Esophagus mucosa (tissue), 1 donor: Measurements from ENCODE around the gene BCKDHB. TPM values are rescaled to one million over a fixed set of nuclear protein-coding genes. Genes with fewer than 3 reads are reported as not detected.

Experiments used
- ATAC-seq: fragments of 200-7000 bp; cut with Tn5 transposase; one replicate; pipeline ENCODE4 v1.9.1; 2020
- total RNA-seq: library from RNA; stranded (reverse); gene quantifications from one replicate; pipeline ENCODE4 v1.2.4, GENCODE V29; 2023
- donor health status: DM: yes; HTN: yes; CAD: no.

Gene BCKDHB
- total RNA-seq, 1 donor from 2014 or later = 12.9 TPM

DNA sequence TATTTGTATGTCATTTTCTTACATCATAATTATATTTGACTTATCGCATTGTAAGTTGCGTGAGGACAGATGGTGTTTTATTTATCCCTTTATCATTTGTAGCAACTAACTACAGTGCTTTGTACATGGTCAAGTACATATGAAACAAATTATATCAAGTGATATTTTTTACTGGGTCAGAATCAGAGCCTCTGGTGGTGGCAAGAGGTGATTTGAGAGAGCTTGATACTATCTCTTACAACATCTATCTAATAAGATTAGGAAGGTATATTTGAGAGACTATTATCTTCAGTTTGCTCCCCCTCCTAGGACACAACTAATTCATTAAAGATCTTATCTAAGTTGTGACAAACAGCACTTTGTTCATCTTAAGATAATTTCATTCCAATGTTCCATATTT, 47.7 kb downstream of the BCKDHB start:
- ATAC-seq = no peak

DNA sequence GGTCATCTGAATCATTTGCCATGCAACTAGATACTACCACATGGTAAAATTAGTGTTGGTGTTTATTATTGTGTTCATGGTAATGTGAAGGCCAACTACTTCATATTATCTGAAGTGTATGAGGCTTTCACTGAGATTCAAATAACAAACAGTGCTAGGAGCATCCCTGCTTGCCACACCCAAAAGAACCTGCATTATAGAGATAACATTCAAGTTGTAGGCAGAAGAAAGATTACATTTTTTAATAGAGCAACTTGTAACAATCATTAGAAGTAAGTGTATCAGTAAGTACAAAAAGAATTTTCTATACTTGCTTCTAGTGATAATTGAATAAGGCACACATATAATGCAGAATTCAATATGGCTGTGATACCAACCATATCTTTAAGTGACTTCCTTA, 49.8 kb downstream of the BCKDHB start:
- ATAC-seq = no peak

DNA sequence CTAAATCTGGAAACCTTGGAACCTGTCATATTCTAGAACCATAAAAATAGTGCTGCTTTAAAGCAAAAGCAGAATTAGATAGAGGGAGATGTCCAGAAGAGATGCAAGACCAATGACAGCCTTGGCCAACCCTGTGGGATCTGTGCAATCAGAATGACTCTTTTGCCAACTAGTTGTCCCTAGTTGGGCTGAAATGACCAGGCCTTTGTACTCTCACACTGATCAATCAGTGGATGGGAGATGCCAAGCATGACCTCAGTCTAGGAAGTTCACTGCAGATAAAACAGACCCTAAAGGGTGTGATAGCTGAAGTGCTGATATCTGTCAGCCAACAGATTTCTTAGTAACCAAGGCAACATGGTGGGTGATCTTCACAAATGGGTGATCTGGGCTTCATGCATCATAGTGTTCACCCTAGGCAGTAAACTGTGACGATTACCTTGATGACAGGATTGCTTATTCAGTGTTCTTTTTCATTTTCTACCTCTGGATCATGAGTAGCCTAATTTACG, 52.1 kb downstream of the BCKDHB start:
- ATAC-seq = no peak

DNA sequence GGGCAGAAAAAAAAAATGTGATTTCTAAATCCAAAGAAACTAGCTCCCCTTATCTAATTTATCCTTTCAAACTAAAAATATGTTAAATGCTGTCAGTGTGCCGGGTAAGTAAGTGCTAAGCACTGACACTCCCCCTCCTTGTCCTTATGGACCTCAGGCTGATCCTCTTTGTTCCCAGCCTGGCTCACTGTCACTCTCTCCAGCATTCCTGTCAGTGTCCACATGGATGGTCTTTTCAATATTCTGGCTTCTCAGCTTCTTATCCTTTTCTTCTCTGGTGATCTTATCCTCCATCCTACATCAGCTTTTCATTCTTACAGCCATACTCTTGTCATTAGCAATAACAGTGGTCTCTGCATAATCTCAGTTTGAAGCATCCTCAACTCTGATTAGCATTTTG, 55.0 kb downstream of the BCKDHB start:
- no peak for ATAC-seq

DNA sequence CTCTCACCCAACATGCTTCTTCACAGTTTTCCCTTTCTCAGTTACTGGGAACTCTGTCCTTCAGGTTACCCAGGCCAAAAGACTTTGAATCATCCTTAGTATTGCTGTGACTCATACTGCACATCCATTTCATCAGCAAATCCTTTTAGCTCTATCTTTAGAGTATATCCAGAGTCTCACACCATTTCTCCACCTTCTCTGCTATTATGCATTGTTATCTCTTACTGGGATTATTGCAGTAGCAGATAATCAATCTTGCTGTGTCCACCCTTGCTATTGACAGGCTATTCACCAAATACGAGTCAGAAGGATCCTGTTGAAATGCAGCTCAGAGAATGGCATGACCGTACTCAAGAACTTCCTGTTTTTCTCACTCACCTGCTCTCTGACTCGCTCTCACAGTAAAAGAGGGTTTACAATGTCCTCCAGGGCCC, 57.3 kb downstream of the BCKDHB start:
- ATAC-seq = peak; percentile 92

DNA sequence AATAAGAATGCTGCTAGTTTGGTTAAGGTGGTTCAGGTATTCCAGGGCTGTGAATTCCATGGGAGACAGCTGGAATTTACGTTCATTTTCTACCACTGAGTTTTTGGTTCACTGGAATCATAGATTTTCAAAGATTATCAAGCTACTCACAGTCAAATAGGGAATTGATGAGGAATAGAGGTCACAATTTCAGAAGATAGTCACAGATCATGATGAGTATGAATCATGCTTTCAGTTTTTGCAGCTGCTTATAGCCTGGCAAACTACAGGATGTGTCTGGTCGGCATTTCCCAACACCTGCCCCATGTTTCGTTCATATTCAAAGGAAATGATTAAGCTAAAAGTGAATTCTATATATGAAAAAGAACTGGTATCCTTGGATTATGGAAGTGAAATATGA, 58.7 kb downstream of the BCKDHB start:
- ATAC-seq = no peak

DNA sequence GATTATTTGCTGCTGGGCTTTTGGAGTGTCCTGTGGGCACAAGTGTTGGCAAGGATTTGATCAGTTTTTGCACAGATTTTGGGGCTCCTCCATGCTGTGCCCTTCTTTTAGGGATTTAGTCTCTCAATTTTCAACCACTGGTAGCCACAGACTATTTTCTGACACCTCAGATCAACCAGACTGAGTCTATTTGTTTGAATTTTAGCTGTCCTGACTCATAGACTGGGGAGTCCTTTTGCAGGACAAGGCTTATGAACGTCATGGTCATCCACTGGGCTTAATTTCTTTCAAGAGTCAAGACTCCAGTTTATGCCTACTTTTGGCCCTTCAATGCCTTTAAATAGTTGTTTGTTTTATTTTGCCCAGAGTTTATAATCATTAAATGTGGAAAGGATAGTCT, 59.3 kb downstream of the BCKDHB start:
- ATAC-seq = no peak

DNA sequence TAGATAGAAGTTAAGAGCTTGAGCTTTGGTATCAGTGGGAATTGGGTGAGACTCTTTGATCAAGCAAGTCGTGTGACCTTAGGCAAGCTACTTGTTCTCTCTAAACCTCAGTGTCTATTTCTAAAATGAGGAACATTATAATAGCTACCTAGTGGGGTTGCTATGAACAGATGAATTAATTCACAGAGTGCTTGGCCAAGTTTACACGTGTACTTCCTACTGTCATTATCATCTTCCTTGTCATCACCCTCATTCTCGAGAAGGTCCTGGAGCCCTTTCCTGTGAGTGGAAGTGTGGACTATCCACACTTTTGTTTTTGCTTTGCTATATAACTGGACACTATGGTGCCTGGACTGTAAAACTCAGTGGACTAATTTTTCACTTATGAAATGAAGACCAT, 64.0 kb downstream of the BCKDHB start:
- ATAC-seq = no peak

DNA sequence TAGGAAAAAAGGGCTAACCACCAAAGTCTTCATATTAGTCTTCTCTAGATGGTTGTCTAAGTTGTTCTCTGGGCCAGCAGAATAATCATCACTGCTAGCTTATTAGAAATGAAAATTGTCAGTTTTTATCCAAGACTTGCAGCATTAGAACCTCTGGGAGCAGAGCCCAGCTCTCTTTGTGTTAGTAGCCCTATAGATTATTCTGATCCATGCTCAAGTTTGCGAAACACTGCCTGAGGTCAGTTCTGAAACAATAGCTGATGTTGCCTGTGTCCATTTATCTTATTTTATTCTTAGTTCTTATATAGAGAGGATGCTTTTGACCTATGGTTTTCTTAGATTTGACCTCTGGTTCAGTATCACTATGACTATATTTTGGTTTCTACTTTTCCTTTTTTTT, 66.9 kb downstream of the BCKDHB start:
- ATAC-seq = no peak

DNA sequence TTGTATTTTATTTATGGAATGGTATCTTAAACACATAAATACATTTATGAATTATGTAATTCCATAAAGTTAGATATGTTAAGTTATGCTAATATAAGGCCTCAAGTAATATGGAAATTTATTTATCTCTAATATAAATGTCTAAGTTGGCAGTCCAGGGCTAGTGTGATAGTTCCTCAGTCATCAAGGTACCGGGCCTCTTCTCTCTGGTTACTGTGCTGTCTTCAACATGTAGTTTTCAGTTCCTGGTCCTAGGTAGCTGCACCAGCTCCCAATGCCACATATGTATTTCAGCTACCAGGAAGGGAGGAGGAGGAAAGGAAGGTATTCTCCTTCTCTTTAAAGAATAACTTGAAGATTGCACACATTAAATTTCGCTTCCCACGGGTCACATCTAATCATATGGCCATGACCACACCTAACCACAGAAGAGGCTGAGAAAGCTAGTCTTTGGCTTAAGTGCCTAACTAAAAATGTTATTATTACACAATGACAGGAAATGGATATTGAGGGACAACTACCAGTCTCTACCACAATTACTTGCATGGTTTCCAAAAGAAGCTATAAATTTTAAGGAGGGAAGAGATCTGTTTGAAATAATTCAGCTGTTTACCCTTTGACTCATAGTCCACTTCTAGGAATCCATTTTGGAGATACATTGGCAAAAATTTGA, 68.6 kb downstream of the BCKDHB start:
- no peak for ATAC-seq

DNA sequence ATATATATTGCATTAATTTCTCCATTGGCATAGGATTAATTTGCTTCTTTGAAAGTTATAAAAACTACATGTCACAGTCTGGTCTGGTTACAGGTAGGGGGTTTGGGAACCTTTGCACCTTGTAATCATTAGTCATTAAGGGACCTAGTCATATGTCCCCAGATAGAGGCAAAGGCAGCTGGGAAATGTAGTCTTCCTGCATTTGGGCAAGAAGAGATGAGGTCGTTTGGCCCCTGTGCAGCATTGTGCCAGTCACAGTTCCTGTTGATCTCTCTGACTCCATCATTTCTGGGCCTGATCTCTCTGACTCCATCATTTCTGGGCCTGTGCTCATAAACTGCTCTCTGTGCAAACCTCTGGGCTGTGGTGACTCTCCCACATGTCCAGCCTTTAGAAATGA, 73.2 kb downstream of the BCKDHB start:
- no peak for ATAC-seq

DNA sequence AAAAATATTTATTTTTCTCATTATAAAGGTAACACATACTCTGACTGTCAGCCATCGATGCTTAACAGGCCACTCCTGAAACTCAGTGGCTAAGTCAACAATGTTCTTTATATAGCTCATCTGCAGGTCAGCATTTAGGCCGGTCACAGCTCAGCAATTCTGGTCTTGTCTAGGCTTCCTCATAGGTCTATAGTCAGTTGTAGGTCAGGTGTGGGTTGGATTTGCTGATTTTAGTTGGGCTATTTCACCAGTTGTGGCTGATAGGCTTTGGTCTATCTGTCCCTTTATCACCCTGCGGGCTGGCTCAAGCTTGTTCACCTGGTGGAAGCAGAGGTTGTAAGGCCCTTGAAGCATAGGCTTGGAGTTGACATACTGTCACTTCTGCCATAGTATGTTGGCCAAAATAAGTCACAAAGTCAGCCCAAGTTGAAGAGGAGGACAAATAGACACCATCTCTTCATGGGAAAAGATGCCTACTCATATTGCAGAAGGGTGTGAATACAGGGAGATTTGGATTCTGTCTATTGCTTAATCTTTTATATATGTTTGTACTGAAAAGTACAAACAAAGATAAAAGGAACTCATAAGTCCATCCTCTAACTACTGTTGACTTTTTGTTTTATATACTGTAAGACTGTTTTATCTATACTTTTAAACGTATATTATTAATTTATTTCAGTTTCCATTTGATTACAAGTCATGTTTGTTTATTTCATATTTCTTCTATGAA, 75.0 kb downstream of the BCKDHB start:
- ATAC-seq = no peak

DNA sequence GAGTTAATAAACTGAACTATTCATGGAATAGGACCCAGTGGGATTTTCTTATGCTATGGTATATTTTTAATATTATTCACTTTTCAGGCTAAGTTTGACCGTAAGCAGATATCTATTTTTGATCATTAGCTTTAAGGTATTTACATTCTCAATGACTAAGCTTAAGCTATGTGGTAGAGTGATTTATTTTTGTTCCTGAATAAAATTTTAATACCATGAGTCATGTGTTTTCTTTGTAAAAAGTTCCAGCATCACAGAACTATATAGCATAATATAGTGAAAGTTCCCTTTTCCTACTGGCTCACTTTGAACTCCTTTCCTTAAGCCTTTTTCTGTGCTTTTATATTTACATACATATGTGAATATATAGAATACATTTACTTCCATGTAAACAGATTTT, 75.8 kb downstream of the BCKDHB start:
- peak; percentile 72 for ATAC-seq

DNA sequence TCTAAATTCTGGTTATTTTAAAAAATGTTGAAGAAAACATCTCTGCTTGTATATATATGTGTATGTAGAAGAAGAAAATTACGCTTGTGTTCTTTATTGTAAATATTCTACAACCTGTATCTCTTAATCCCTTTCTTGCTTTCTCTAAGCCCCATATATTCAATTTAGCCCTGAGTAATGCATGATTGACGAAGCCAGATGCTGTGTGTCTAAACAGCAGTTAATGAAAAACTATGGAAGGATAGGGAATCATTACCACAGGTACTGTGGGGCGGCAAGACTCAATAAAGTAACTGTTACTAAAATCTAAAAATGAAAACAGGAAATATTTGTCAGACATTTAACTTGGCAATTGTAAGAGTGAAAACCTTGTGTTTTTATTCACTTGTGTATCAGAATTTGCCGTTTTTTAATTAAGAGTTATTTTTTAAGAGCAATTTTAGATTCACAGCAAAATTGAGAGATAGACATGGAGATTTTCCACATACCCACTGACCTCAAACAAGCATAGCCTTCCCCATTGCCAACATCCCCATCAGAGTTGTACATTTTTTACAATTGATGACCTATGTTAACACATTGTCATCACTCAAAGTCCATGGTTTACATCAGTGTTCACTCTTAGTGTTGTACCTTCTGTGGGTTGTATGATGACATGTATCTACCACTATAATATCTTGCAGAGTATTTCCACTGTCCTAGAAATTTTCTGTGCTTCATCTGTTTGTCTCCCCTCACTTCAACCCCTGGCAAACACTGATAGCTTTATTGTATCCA, 76.7 kb downstream of the BCKDHB start:
- no peak for ATAC-seq

DNA sequence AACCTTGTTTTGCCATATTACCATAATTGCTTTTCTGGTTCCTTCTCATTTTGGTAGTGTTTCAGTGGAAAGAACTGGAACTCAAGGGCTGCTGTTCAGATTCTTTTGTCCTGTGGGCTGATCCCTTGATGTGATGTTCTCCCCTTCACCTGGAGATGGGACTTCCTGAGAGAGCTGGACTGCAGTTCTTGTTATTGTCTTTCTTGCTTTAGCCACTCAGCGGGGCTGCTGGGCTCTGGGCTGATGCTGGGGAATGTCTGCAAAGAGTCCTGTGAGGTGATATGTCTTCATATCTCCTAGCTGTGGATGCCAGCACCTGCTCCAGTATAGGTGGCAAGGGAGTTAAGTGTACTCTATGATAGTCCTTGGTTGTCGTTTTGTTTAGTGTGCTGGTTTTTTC, 79.0 kb downstream of the BCKDHB start:
- ATAC-seq = no peak

DNA sequence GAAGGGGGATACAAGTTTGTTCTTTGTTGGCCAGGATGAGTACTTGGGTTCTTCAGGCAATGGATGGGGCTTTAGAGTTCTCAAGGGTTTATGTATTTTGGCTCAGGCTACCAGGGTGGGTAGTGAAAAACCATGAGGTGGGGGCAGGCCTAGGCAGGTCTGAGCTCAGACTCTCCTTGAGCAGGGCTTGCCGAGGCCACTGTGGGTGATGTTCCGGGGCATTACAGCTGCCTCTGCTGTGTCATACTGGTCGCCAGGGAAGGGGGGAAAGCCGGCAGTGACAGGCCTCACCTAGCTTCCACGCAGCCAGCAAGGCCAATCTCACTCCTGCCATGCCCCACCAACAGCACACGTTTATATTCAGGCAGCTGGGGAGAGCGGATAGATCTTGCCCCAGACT, 79.6 kb downstream of the BCKDHB start:
- ATAC-seq = peak; percentile 83

DNA sequence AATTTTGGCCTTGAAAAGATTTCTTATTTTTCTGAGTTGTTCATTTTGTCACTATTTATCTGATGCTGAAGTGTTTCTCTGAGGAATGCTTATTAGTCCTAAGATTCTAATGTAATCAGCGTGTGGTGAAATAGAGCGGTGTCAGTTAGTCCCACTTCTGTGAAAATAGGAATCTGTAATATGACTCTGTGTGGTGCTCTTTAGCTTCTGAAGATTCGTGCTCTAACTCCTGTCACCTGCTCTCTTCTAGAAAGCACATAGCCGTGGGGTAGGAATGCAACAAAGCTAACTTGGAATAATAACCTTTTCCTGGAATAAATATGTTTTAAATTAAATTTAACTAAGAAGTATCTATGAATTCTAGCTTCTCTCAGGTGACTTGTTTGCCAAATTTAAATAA, 90.4 kb downstream of the BCKDHB start:
- no peak for ATAC-seq

DNA sequence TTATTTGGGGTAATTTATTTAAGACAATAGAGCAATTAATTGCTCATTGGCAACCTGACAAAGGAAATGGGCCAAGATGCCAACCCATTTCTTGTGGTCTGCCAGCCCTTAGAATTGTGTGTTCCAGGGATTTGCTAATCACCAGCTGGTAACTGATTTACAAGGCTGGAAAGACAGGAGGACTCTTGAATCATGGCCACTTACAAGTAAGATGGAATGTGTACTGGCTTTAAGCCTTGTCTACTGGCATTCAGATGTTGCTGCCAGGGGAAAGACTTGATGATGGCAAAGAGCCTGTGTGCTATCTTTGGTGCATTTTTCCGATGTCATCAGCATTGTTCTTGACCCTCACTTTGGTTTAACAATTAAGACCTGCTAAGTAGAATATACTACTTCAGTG, 91.0 kb downstream of the BCKDHB start:
- ATAC-seq = no peak

DNA sequence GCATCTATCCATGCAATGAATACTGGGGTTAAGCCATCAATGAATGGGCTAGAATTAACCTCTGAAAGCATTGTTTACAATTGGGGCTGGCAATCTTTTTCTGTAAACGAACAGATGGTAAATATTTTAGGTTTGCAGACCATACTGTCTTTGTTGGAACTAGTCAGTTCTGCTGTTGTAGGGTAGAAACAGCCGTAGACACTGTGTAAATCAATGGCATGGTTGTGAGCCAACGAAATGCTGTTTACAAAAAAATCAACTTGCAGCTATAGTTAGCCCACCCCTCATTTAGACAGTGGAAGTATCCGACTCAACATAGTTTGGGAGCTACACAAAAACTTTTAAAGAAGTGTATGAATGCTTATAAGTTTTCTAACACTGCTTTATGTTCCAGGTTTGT, 91.5 kb downstream of the BCKDHB start:
- ATAC-seq = no peak

DNA sequence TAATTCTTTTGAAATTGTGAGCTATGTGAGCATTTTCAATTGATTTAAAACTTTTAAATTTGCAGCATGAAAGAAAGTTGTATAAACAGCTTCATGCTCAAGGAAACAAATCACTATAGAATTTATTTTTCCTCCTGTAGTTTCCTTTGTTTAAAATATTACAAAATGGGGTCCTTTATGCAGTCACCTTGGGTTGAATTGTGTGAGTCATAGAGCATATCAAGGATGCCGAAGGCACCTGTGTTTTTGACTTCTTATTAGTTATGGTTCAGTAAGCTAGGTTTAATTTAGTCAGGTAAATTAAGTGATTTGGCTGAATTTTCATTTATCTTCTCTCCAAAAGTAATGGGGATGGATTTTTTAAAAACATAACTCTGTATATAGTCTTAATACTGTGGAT, 96.8 kb downstream of the BCKDHB start:
- ATAC-seq = no peak

DNA sequence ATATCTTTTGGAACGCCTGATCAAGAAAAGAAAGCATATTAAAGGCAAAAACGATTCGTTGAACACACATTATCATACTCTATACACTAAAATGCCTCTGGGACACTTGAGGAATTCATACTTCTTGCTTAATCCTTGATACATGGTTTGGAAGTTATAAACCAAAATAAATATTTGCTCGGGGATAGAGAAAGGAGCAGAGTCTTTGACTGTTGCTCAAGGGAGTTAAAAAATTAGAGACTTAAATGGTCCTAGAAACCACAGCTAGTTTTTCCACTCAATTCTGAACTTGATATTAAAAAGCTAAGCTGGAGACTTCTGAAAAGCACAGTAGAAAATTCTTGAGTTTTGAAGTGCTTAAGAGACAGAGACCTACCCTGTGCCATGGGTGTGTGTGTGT, 98.9 kb downstream of the BCKDHB start:
- ATAC-seq = no peak

DNA sequence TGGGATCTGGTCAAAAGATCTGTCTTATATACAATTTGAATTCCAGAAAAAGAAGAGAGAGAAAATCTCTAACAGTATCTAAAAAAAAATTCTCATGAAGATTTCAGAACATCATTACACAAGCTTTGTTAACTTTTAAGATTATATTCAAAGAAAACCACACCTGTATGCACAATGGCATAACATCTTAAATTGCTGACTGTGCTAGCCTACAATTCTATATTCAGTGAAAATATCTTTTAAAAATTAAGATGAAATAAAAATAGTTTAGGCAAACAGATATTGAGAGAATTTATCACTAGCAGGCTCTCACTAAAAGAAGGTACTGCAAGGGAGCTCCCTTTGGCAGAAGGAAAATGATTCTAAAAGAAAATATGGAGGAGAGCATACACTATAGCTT, 100.3 kb downstream of the BCKDHB start:
- no peak for ATAC-seq

DNA sequence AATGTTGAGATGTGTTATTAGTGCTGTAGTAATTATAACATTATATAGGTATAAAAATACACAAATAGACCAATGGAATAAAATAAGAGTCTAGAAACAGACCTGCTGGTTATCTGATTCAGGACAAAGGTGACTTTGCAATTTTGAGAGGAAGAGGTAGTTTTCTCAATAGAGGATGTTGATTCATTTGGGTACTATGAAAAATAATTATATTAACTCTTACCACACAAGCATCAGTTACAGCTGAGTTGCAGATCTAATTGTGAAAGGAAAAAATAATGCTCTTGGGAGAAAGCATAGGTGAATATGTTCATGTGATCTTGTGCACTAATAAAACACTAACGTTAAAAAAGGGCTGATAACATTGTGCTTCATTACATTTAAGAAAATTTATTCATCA, 103.0 kb downstream of the BCKDHB start:
- ATAC-seq = no peak

DNA sequence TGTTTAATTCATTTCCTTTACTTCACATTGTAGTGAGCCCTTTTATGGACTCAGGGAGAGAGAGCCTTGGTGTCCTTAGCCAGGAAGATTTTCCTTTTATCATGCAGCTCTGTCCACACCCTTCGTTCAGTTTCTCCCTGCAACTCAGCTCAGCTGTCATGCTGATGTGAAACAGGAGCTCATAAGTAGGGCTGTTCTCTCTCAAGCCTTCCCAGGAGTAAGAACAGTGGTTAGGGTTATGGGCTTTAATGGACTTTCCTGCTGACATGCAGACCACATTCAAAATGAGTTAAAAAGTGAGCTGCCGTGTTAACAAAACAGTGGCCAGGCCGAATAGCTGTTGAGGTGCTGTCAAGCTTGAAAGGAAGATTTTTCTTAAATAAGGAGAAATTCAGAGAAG, 104.1 kb downstream of the BCKDHB start:
- no peak for ATAC-seq
